PC-9 (cell line): Measurements from ENCODE around the gene LASP1.

Source experiments
- EZH2 ChIP-seq: fragments of 200-600 bp; sonication (generic); IDR thresholded peaks from 2 replicates; pipeline ENCODE4 v1.8.0; 2017; ENCODE audit warnings: antibody characterized with exemption, low read depth
- TF ChIP-seq, protein P1 (sequence below): fragments of 200-600 bp; sonication (generic); conservative IDR thresholded peaks from 2 replicates; pipeline ENCODE4 v1.6.1; 2017; ENCODE audit warnings: mixed run types, antibody characterized with exemption, mild to moderate bottlenecking, moderate library complexity

DNA sequence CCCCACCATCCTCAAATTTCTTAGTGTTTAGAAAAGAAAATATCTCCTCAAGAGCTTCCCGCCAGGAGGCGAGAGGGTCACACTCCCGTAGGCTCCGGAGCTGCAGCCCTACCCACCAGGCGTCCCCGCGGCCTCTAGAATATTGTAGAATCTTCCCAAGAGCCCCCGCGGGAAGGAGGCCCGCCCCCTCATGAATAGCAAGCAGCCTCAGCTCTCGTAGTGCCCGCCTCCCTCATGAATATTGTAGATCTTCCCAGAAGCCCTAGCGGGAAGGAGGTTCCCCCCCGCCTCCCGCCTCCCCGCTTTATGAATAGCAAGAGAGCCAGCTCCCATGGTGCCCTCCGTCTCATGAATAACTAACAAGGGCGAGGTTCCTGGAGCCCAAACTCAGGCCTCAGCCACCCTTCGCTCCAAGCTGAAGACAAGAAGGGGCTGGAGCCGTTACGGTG, 97.5 kb downstream of the LASP1 start, which contains the start of gene FBXO47:
- TF ChIP-seq, protein P1, sequence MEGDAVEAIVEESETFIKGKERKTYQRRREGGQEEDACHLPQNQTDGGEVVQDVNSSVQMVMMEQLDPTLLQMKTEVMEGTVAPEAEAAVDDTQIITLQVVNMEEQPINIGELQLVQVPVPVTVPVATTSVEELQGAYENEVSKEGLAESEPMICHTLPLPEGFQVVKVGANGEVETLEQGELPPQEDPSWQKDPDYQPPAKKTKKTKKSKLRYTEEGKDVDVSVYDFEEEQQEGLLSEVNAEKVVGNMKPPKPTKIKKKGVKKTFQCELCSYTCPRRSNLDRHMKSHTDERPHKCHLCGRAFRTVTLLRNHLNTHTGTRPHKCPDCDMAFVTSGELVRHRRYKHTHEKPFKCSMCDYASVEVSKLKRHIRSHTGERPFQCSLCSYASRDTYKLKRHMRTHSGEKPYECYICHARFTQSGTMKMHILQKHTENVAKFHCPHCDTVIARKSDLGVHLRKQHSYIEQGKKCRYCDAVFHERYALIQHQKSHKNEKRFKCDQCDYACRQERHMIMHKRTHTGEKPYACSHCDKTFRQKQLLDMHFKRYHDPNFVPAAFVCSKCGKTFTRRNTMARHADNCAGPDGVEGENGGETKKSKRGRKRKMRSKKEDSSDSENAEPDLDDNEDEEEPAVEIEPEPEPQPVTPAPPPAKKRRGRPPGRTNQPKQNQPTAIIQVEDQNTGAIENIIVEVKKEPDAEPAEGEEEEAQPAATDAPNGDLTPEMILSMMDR = no peak
- TF ChIP-seq EZH2 = no peak
